Measurements from ENCODE around the gene PIP4K2B. TPM values are rescaled to one million over a fixed set of nuclear protein-coding genes. Genes with fewer than 3 reads are reported as not detected.

Gene PIP4K2B
- total and polyA plus RNA-seq, 2 of the 8 experiments (the other 6 are each of a cell fraction or from before 2014, with no cell fraction given), result 21.5 to 57.8 TPM

DNA sequence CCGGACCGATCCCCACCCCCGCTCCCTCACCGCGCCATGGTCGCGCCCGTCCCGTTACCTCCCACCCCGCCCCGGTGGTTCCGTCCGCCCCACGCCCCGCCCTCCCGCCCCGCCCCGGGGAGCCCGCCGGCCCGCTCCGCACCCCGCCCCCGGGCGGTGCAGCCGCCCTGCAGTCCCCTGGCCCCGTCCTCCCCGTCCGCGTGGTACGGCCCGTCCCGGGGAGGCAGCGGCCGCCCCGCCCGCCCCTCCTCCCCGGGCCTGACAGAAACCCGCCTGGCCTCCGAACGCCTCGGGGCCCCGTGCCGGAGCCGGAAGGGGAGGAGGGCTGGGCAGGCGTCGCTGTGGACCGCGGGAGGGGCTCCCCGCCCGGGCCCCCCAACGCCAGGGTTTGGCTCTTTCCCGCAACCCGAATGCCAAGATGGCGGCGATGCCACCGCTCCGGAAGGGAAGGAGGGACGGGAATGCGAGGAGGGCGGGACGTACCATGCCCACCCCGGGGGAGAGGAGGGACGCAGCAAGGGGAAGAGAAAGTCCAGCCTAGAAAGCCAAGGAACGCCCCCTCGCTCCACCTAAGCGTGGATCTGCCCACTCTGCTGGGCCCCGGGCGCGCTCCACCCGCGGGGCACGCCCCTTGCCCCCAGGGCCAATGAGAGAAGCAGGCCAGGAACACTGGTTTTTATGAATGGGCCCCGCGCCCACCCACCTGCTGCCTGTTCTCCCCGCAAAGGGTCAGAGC lies at the start of gene PIP4K2B (continued):
- TF ChIP-seq, protein P1, sequence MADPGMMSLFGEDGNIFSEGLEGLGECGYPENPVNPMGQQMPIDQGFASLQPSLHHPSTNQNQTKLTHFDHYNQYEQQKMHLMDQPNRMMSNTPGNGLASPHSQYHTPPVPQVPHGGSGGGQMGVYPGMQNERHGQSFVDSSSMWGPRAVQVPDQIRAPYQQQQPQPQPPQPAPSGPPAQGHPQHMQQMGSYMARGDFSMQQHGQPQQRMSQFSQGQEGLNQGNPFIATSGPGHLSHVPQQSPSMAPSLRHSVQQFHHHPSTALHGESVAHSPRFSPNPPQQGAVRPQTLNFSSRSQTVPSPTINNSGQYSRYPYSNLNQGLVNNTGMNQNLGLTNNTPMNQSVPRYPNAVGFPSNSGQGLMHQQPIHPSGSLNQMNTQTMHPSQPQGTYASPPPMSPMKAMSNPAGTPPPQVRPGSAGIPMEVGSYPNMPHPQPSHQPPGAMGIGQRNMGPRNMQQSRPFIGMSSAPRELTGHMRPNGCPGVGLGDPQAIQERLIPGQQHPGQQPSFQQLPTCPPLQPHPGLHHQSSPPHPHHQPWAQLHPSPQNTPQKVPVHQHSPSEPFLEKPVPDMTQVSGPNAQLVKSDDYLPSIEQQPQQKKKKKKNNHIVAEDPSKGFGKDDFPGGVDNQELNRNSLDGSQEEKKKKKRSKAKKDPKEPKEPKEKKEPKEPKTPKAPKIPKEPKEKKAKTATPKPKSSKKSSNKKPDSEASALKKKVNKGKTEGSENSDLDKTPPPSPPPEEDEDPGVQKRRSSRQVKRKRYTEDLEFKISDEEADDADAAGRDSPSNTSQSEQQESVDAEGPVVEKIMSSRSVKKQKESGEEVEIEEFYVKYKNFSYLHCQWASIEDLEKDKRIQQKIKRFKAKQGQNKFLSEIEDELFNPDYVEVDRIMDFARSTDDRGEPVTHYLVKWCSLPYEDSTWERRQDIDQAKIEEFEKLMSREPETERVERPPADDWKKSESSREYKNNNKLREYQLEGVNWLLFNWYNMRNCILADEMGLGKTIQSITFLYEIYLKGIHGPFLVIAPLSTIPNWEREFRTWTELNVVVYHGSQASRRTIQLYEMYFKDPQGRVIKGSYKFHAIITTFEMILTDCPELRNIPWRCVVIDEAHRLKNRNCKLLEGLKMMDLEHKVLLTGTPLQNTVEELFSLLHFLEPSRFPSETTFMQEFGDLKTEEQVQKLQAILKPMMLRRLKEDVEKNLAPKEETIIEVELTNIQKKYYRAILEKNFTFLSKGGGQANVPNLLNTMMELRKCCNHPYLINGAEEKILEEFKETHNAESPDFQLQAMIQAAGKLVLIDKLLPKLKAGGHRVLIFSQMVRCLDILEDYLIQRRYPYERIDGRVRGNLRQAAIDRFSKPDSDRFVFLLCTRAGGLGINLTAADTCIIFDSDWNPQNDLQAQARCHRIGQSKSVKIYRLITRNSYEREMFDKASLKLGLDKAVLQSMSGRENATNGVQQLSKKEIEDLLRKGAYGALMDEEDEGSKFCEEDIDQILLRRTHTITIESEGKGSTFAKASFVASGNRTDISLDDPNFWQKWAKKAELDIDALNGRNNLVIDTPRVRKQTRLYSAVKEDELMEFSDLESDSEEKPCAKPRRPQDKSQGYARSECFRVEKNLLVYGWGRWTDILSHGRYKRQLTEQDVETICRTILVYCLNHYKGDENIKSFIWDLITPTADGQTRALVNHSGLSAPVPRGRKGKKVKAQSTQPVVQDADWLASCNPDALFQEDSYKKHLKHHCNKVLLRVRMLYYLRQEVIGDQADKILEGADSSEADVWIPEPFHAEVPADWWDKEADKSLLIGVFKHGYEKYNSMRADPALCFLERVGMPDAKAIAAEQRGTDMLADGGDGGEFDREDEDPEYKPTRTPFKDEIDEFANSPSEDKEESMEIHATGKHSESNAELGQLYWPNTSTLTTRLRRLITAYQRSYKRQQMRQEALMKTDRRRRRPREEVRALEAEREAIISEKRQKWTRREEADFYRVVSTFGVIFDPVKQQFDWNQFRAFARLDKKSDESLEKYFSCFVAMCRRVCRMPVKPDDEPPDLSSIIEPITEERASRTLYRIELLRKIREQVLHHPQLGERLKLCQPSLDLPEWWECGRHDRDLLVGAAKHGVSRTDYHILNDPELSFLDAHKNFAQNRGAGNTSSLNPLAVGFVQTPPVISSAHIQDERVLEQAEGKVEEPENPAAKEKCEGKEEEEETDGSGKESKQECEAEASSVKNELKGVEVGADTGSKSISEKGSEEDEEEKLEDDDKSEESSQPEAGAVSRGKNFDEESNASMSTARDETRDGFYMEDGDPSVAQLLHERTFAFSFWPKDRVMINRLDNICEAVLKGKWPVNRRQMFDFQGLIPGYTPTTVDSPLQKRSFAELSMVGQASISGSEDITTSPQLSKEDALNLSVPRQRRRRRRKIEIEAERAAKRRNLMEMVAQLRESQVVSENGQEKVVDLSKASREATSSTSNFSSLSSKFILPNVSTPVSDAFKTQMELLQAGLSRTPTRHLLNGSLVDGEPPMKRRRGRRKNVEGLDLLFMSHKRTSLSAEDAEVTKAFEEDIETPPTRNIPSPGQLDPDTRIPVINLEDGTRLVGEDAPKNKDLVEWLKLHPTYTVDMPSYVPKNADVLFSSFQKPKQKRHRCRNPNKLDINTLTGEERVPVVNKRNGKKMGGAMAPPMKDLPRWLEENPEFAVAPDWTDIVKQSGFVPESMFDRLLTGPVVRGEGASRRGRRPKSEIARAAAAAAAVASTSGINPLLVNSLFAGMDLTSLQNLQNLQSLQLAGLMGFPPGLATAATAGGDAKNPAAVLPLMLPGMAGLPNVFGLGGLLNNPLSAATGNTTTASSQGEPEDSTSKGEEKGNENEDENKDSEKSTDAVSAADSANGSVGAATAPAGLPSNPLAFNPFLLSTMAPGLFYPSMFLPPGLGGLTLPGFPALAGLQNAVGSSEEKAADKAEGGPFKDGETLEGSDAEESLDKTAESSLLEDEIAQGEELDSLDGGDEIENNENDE (IDR thresholded peaks at IDR 0.05; ENCODE audit: insufficient replicate concordance, low read length), result peak; percentile 27
- TF ChIP-seq PHF8 (conservative IDR thresholded peaks at IDR 0.05; ENCODE audit: low read depth, low read length) (peak; percentile 94), HDAC2 (IDR thresholded peaks at IDR 0.05; ENCODE audit: borderline replicate concordance in 1 of 2, low read depth in 2 of 2, low read length in 2 of 2) (peak; percentile 89 to 92; a peak in 3 of 4 replicates), YY1 (IDR thresholded peaks at IDR 0.05; ENCODE audit: low read depth, low read length) (peak; percentile 97), SIRT6 (IDR thresholded peaks at IDR 0.05; ENCODE audit: low read length) (no peak), TAF1 (IDR thresholded peaks at IDR 0.05; ENCODE audit: low read depth, low read length) (peak; percentile 93), POLR2A (IDR thresholded peaks at IDR 0.05; ENCODE audit: control extremely low read depth in 1 of 2, low read depth in 2 of 2, low read length in 2 of 2) (peak; percentile 83 to 86), JUND (IDR thresholded peaks at IDR 0.05; ENCODE audit: low read length) (peak; percentile 95), ASH2L (IDR thresholded peaks at IDR 0.05; ENCODE audit: low read length) (no peak), GTF2F1 (IDR thresholded peaks at IDR 0.05; ENCODE audit: borderline replicate concordance, low read depth, low read length) (no peak)
- TF ChIP-seq, protein P2, sequence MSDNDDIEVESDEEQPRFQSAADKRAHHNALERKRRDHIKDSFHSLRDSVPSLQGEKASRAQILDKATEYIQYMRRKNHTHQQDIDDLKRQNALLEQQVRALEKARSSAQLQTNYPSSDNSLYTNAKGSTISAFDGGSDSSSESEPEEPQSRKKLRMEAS (IDR thresholded peaks at IDR 0.05), result peak; percentile 59

All from H1 (cell line).